D721Med (cell line): ENCODE measurements around the gene NSL1.

Source experiments
- DNase-seq: peaks from one replicate; pipeline ENCODE4 v3.0.0; 2011; ENCODE audit warnings: low spot score; ENCODE audit not compliant: insufficient read length
- FAIRE-seq: peaks from 2 replicates; lab custom pipeline; 2011; peaks lifted over from hg19 to GRCh38; lab: Jason Lieb, UNC
- TF ChIP-seq, protein P1 (sequence below): IDR thresholded peaks from 2 replicates; pipeline ENCODE4 v1.5.1; 2012; ENCODE audit warnings: mild to moderate bottlenecking, control low read depth; ENCODE audit not compliant: insufficient read depth; ENCODE audit errors: missing control alignments

NSL1 gene

DNA sequence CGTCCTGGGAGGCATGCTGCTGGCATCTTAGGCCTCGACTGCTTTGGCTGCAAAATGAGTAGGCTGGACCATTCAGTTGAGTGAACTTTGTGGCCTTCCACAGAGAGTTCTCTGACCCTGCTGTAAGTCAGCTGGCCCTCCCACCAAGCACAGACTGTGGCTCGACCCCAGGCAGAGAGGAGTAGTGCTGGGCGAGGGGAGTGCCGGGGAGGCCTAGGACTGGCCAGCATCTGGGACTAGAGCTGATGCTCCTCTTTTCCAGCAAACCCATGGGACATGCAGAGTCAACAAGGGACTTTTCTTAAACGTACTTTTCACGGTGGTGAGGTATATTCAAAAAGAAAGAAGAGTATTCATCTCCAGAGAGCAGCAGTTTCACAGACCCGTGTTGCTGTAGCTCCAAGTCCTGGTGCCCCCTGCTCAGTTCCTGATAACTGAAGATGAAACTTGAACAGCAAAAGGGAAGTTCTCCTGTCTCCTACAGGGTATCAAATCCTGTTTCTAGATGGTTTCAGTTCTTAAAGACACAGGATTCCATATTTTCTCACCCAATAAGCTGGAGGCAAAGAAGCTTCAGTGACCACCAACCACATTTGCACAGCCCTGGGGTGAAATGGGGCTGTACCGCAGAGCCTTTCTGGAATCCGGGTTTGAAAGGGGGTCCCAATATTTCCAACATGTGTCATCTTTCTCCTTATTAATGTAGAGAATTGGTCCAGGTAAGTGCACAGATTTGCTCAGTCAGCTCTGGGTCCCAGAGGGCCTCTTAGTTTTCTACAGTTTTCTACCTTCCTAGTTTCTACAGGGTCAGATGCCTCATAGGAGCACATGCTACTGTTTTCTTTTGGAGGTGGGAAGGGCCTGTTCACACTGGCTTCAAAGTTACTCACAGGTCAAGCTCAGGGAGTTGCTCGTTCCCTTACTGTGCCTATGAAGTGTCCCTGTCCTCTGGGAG, 112.8 kb downstream of the NSL1 start:
- FAIRE-seq = no peak
- no peak for DNase-seq
- TF ChIP-seq, protein P1, sequence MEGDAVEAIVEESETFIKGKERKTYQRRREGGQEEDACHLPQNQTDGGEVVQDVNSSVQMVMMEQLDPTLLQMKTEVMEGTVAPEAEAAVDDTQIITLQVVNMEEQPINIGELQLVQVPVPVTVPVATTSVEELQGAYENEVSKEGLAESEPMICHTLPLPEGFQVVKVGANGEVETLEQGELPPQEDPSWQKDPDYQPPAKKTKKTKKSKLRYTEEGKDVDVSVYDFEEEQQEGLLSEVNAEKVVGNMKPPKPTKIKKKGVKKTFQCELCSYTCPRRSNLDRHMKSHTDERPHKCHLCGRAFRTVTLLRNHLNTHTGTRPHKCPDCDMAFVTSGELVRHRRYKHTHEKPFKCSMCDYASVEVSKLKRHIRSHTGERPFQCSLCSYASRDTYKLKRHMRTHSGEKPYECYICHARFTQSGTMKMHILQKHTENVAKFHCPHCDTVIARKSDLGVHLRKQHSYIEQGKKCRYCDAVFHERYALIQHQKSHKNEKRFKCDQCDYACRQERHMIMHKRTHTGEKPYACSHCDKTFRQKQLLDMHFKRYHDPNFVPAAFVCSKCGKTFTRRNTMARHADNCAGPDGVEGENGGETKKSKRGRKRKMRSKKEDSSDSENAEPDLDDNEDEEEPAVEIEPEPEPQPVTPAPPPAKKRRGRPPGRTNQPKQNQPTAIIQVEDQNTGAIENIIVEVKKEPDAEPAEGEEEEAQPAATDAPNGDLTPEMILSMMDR = no peak

DNA sequence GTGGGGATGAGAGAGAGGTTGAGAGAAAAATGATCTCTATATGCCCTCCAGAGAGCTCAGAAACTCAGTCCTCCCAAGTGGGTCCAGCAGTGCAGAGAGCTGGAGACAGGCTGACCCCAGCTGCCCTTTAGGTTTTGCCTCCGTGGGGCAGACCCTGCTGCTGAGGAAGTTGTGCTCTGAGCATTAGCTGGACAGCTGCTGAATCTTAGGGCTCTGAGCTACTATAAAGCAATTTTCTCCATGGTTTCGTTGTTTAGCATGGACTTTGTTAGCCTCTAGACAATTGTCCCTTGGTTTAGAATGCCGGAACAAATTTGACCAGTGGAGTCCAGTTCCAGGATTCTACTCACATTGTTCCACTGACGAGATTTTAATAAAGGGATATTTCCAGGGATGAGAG, 114.0 kb downstream of the NSL1 start:
- FAIRE-seq (no peak), DNase-seq (no peak)
- TF ChIP-seq, protein P1 = no peak

DNA sequence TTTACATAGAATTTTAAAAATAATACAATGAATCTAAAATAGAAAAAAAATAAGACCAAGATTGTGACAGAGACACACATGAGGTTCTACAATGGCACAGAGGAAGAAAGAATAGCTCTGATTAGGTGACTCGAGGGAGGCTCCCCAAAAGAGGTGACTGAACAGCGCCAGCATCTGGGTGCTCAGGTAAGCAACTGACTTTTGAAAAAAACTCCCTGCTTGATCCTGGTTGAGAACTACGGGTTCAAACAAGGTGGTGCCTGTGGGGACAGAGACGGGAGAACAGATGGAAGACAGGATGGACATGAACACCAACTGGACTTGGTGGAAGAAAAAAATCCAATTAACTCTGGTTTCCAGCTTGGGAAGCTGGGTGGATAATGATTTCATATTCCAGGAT, 114.4 kb downstream of the NSL1 start:
- TF ChIP-seq, protein P1 = no peak
- FAIRE-seq = no peak
- no peak for DNase-seq
